Fibroblast of lung (primary cell): ENCODE data around the gene PCDHGA7. TPM values are rescaled to one million over a fixed set of nuclear protein-coding genes. Genes with fewer than 3 reads are reported as not detected.

Experiments used
- DNase-seq, 2 donors: peaks; one replicate each; pipeline versions ENCODE4 v3.0.0 to v3.0.0-alpha.2; 2010; ENCODE audit warnings: low read depth in 2 of 2
- H2AFZ ChIP-seq: 2 replicates; pipeline ENCODE4 v1.5.1; 2012; ENCODE audit warnings: low read length, control low read depth, inconsistent platforms
- H3K27ac ChIP-seq: 2 replicates; pipeline ENCODE4 v1.5.1; 2011; ENCODE audit warnings: low read length, control low read depth; ENCODE audit not compliant: insufficient read depth
- H3K27me3 ChIP-seq: 2 replicates; pipeline ENCODE4 v1.5.1; 2011; ENCODE audit warnings: mild to moderate bottlenecking, low read length; ENCODE audit not compliant: control insufficient read depth, insufficient read depth
- H3K36me3 ChIP-seq: 2 replicates; pipeline ENCODE4 v1.5.1; 2011; ENCODE audit warnings: low read length; ENCODE audit not compliant: control insufficient read depth, insufficient read depth
- H3K4me1 ChIP-seq: 2 replicates; pipeline ENCODE4 v1.5.1; 2011; ENCODE audit warnings: low read length; ENCODE audit not compliant: control insufficient read depth, insufficient read depth; ENCODE audit errors: extremely low read depth
- H3K4me2 ChIP-seq: 2 replicates; pipeline ENCODE4 v1.5.1; 2011; ENCODE audit warnings: low read length, control low read depth; ENCODE audit not compliant: insufficient read depth; ENCODE audit errors: extremely low read depth
- H3K4me3 ChIP-seq, 4 experiments: fragments of 200-600 bp in 1 of 4; sonication (generic) in 1 of 4; replicated peaks in 1 of 4; 2 replicates each; pipeline ENCODE4 v1.5.1; 2011 to 2016; ENCODE audit warnings: low read length in 4 of 4, low read depth in 3 of 4, mild to moderate bottlenecking in 3 of 4, control low read depth in 2 of 4, inconsistent platforms in 1 of 4, mixed read lengths in 1 of 4; ENCODE audit not compliant: insufficient read depth in 1 of 4; ENCODE audit errors: control extremely low read depth in 1 of 4
- H3K79me2 ChIP-seq: 2 replicates; pipeline ENCODE4 v1.5.1; 2012; ENCODE audit warnings: mild to moderate bottlenecking, low read length, inconsistent platforms; ENCODE audit not compliant: control insufficient read depth, insufficient read depth
- H3K9ac ChIP-seq: 2 replicates; pipeline ENCODE4 v1.5.1; 2011; ENCODE audit warnings: mild to moderate bottlenecking, low read length, control low read depth; ENCODE audit not compliant: insufficient read depth
- H3K9me3 ChIP-seq: 2 replicates; pipeline ENCODE4 v1.5.1; 2012; ENCODE audit warnings: low read depth, low read length; ENCODE audit not compliant: control insufficient read depth, insufficient read depth
- H4K20me1 ChIP-seq: 2 replicates; pipeline ENCODE4 v1.5.1; 2011; ENCODE audit warnings: low read length; ENCODE audit not compliant: control insufficient read depth, insufficient read depth; ENCODE audit errors: extremely low read depth
- CTCF ChIP-seq, 2 donors: IDR thresholded peaks in 1 of 2; conservative IDR thresholded peaks in 1 of 2; 1 replicate in 1 of 2; 2 replicates in 1 of 2; pipeline ENCODE4 v1.5.1; 2011 to 2012; ENCODE audit warnings: low read length in 2 of 2, control low read depth in 1 of 2, inconsistent platforms in 1 of 2, low read depth in 1 of 2, mild to moderate bottlenecking in 1 of 2
- EZH2 ChIP-seq: IDR thresholded peaks from 2 replicates; pipeline ENCODE4 v1.5.1; 2012; ENCODE audit warnings: low read length, control low read depth, mild to moderate bottlenecking; ENCODE audit errors: missing control alignments
- polyA plus RNA-seq, 2 donors: library from polyadenylated mRNA; depleted of rRNA in 1 of 2; stranded (reverse) in 1 of 2; unstranded in 1 of 2; fragments of >200 nt; gene quantifications; 2 replicates each; pipeline ENCODE4 v1.2.1, GENCODE V29; 2011 to 2012; ENCODE audit warnings: missing spikeins in 1 of 2
- total RNA-seq: library from RNA; depleted of rRNA; stranded (reverse); fragments of >200 nt; gene quantifications from 2 replicates; pipeline ENCODE4 v1.2.1, GENCODE V29; 2014

PCDHGA7 gene
- total and polyA plus RNA-seq, 2 donors (not counting 1 experiment from before 2014, with no cell fraction given), result 2.7 to 6.8 TPM

DNA sequence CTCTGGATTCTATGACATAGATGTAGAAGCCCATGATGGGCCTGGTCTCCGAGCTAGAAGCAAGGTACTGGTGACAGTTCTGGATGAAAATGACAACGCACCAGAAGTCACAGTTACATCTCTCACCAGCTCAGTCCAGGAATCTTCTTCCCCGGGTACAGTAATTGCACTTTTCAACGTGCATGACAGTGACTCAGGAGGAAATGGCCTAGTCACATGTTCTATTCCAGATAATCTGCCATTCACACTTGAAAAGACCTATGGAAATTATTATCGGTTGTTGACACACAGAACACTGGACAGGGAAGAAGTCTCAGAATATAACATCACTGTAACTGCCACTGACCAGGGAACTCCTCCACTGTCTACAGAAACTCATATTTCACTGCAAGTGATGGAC lies 26.4 kb upstream of the PCDHGA7 start:
- Histone ChIP-seq H3K27ac (no peak overlapping the region), H3K4me3 (no peak overlapping the region), H3K79me2 (no peaks in the 10 kb centered on the region), H3K27me3 (peaks cover 9% of the 10 kb centered on the region), H2AFZ (no peak overlapping the region), H3K36me3 (no peaks in the 10 kb centered on the region), H4K20me1 (no peaks in the 10 kb centered on the region), H3K9ac (no peak overlapping the region), H3K4me1 (no peaks in the 10 kb centered on the region), H3K9me3 (no peaks in the 10 kb centered on the region), H3K4me2 (no peak overlapping the region)
- no peak for DNase-seq
- TF ChIP-seq EZH2 (no peak), CTCF (conservative IDR thresholded peaks at IDR 0.05 in 1 of 2, IDR thresholded peaks at IDR 0.05 in 1 of 2; ENCODE audit: low read depth in 1 of 2, low read length in 2 of 2) (no peak)

- no peak overlapping the region for H3K9ac ChIP-seq
- no peak for DNase-seq
- no peak overlapping the region for H2AFZ ChIP-seq
- H3K79me2 ChIP-seq, result no peaks in the 10 kb centered on the region
- H3K4me3 ChIP-seq, result no peak overlapping the region
- no peak overlapping the region for H3K27ac ChIP-seq
- no peak overlapping the region for H3K4me2 ChIP-seq
- no peaks in the 10 kb centered on the region for H3K36me3 ChIP-seq
- H3K9me3 ChIP-seq, result no peaks in the 10 kb centered on the region
- no peaks in the 10 kb centered on the region for H4K20me1 ChIP-seq
- H3K4me1 ChIP-seq, result no peaks in the 10 kb centered on the region
- peaks cover 5% of the 10 kb centered on the region for H3K27me3 ChIP-seq
- TF ChIP-seq EZH2, result no peak
- TF ChIP-seq CTCF (conservative IDR thresholded peaks at IDR 0.05 in 1 of 2, IDR thresholded peaks at IDR 0.05 in 1 of 2; ENCODE audit: low read depth in 1 of 2, low read length in 2 of 2), result no peak
These were observed 25.6 kb upstream of the PCDHGA7 start for GRCh38 chr5:141356950-141357349.

GRCh38 chr5:141359790-141360426 lies 22.6 kb upstream of the PCDHGA7 start, which contains the start of gene PCDHGB2:
Gene PCDHGB2 (plus strand): TSS chr5:141359994. CDS start chr5:141360136, 142 bp downstream.
- Histone ChIP-seq H4K20me1 (no peaks in the 10 kb centered on the region), H3K4me3 (peak within 1 kb of the TSS; percentile 20 to 58 (median 40)), H3K4me1 (no peaks in the 10 kb centered on the region), H3K36me3 (no peaks in the 10 kb centered on the region), H3K27me3 (peaks cover 21% of the 10 kb centered on the region), H3K9ac (no peak within 1 kb of the TSS), H3K9me3 (peaks cover 3% of the 10 kb centered on the region), H3K79me2 (no peaks in the 10 kb centered on the region), H3K27ac (no peak within 1 kb of the TSS), H3K4me2 (no peak within 1 kb of the TSS), H2AFZ (no peak within 1 kb of the TSS)
- peak; percentile 48 to 61 for TF ChIP-seq CTCF (conservative IDR thresholded peaks at IDR 0.05 in 1 of 2, IDR thresholded peaks at IDR 0.05 in 1 of 2; ENCODE audit: low read depth in 1 of 2, low read length in 2 of 2)
- TF ChIP-seq EZH2, result no peak
- peak; percentile 43 to 65 for DNase-seq
